ENCODE results near the gene C19orf73.
A peak's percentile ranks its signal among the peaks of the same experiment; 100 is the strongest.
"Not testable (repeated sequence)": the region's sequence is repeated elsewhere in the genome, so short reads cannot be mapped to it uniquely, and the experiment has no call there.

The C19orf73 gene

DNA sequence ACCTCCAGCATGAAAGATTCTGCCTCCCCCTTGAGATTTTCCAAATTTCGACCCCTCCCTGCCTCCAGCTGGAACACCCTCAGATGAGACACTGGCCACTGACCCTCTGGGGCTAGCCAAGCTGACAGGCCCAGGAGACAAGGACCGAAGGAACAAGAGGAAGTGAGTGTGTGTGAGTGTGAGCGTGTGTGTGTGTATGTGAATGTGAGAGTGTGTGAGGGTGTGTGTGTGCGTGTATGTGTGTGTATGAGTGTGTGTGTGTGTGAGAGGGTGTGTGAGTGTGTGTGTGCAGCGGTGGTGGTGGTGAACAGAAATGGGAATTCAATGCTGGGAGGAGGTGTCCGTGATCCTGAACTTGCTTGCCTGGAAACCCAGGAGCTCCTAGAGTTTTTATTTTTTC is 22.4 kb upstream of the C19orf73 start:
- Mint-ChIP-seq H3K27ac (ENCODE audit: low read depth) (no peak overlapping the region), H3K4me3 (no peak overlapping the region), H3K36me3 (ENCODE audit: insufficient read depth) (peaks cover 4% of the 10 kb centered on the region), H3K4me1 (peaks cover 23% of the 10 kb centered on the region), H3K27me3 (peaks cover 32% of the 10 kb centered on the region), H3K9me3 (no peaks in the 10 kb centered on the region)
- DNase-seq (ENCODE audit: low spot score in 2 of 2) (no peak), ATAC-seq (replicated peaks; ENCODE audit: extremely low read depth, poor library complexity, severe bottlenecking) (no peak)

DNA sequence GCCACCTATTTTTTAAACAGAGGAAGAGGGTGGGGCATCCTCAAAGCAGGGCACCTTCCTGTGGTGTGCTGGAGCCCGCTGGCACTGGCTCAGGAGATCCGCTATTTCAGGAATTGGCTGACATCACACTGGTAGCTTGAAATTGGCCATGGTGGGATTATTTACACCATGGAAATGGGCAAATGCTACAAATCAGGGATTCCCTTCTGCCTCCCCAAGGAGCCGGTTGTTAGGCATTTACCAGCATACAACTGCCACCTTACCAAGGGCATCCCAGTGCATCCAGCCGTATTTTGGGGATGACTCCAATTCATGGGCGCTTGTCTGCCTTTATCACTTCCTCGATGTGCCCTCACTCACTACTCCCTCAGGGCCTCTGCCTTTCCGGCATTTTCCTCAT is 22.0 kb upstream of the C19orf73 start:
- Mint-ChIP-seq H3K27me3 (peaks cover 28% of the 10 kb centered on the region), H3K36me3 (ENCODE audit: insufficient read depth) (peaks cover 2% of the 10 kb centered on the region), H3K9me3 (no peaks in the 10 kb centered on the region), H3K4me3 (no peak overlapping the region), H3K4me1 (peaks cover 19% of the 10 kb centered on the region), H3K27ac (ENCODE audit: low read depth) (no peak overlapping the region)
- no peak for ATAC-seq (replicated peaks; ENCODE audit: extremely low read depth, poor library complexity, severe bottlenecking)
- DNase-seq (ENCODE audit: low spot score in 2 of 2), result no peak

- Mint-ChIP-seq H3K36me3 (ENCODE audit: insufficient read depth) (no peaks in the 10 kb centered on the region), H3K4me3 (no peak overlapping the region), H3K27me3 (peaks cover 16% of the 10 kb centered on the region), H3K9me3 (no peaks in the 10 kb centered on the region), H3K4me1 (peaks cover 17% of the 10 kb centered on the region), H3K27ac (ENCODE audit: low read depth) (no peak overlapping the region)
- DNase-seq (ENCODE audit: low spot score in 2 of 2), result no peak
- no peak for ATAC-seq (replicated peaks; ENCODE audit: extremely low read depth, poor library complexity, severe bottlenecking)
Measured at GRCh38 chr19:49136771-49137171, 17.8 kb upstream of the C19orf73 start.

DNA sequence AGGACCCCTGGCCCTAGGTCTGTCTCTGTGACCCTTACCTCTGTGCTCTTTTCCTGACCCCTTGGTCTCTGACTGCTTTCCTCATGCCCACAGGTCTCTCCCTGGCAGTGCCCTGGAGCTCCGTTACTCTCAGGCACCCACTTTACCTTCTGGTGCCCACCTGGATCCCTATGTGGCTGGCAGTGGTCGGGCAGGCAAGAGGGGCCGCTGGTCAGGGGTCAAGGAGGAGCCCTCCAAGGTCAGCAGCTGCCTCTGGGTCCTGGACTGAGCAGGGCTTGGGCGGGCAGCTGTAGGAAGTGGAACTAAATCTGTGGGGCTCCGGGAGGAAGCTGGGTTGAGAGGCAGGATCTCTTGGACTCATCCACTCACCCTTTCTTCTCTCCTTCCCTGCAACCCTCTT is 16.7 kb upstream of the C19orf73 start:
- Mint-ChIP-seq H3K27me3 (peaks cover 16% of the 10 kb centered on the region), H3K36me3 (ENCODE audit: insufficient read depth) (no peaks in the 10 kb centered on the region), H3K27ac (ENCODE audit: low read depth) (no peak overlapping the region), H3K4me1 (peaks cover 17% of the 10 kb centered on the region), H3K4me3 (no peak overlapping the region), H3K9me3 (no peaks in the 10 kb centered on the region)
- DNase-seq (ENCODE audit: low spot score in 2 of 2) (no peak), ATAC-seq (replicated peaks; ENCODE audit: extremely low read depth, poor library complexity, severe bottlenecking) (no peak)

GRCh38 chr19:49133621-49134454 is 14.9 kb upstream of the C19orf73 start:
- Mint-ChIP-seq H3K9me3 (no peaks in the 10 kb centered on the region), H3K4me1 (peaks cover 18% of the 10 kb centered on the region), H3K4me3 (peak overlapping the region; percentile 50), H3K27me3 (peaks cover 16% of the 10 kb centered on the region), H3K27ac (ENCODE audit: low read depth) (peak overlapping the region; percentile 44), H3K36me3 (ENCODE audit: insufficient read depth) (no peaks in the 10 kb centered on the region)
- peak; percentile 46 for ATAC-seq (replicated peaks; ENCODE audit: extremely low read depth, poor library complexity, severe bottlenecking)
- DNase-seq (ENCODE audit: low spot score in 2 of 2), result no peak

DNA sequence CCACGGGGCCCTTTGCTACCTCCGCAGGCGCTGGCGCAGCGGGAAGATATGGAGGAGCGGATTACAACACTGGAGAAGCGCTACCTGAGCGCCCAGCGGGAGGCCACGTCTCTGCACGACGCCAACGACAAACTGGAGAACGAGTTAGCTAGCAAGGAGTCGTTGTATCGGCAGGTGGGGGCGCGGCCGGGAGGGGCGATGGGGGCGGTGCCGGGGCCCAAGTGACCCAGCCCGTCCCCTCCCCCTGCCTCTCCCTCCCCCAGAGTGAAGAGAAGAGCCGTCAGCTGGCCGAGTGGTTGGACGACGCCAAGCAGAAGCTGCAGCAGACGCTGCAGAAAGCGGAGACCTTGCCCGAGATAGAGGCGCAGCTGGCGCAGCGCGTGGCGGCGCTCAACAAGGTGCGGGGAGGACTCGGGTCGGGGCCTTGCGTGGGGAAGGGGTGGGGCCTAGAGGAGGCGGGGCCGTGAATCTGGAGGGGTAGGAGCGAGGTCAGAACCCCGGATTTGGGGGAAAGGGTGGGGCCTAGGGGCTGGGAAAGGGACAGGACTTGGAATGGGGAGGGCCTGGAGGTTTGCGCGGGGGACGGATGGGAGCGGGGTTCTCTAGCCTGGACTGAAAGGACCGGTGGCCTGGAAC is 14.1 kb upstream of the C19orf73 start:
- no peaks in the 10 kb centered on the region for H3K36me3 Mint-ChIP-seq (ENCODE audit: insufficient read depth)
- H3K27ac Mint-ChIP-seq (ENCODE audit: low read depth), result peak overlapping the region; percentile 44
- H3K27me3 Mint-ChIP-seq, result peaks cover 16% of the 10 kb centered on the region
- ATAC-seq (replicated peaks; ENCODE audit: extremely low read depth, poor library complexity, severe bottlenecking) (peak; percentile 10), DNase-seq (ENCODE audit: low spot score in 2 of 2) (no peak)
- no peaks in the 10 kb centered on the region for H3K9me3 Mint-ChIP-seq
- H3K4me3 Mint-ChIP-seq, result peak overlapping the region; percentile 50
- peaks cover 26% of the 10 kb centered on the region for H3K4me1 Mint-ChIP-seq

DNA sequence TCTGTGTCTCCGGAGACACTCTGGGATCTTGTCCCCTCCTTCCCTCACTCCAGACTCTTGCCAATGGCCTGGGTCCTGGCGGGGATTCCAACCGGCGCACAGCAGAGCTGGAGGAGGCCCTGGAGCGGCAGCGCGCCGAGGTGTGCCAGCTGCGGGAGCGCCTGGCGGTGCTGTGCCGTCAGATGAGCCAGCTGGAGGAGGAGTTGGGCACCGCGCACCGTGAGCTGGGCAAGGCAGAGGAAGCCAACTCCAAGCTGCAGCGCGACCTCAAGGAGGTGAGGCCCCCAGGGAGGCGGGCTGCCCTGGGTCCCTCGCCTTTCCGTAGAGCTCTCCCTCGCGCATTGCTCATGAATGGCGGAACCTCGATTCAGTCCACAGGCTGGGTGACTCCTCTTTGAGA is 11.4 kb upstream of the C19orf73 start:
- DNase-seq (ENCODE audit: low spot score in 2 of 2), result no peak
- Mint-ChIP-seq H3K36me3 (ENCODE audit: insufficient read depth) (no peaks in the 10 kb centered on the region), H3K4me3 (no peak overlapping the region), H3K27ac (ENCODE audit: low read depth) (no peak overlapping the region), H3K27me3 (peaks cover 16% of the 10 kb centered on the region), H3K9me3 (no peaks in the 10 kb centered on the region), H3K4me1 (peaks cover 29% of the 10 kb centered on the region)
- no peak for ATAC-seq (replicated peaks; ENCODE audit: extremely low read depth, poor library complexity, severe bottlenecking)

GRCh38 chr19:49129238-49129583 is 10.3 kb upstream of the C19orf73 start:
- H3K27ac Mint-ChIP-seq (ENCODE audit: low read depth), result no peak overlapping the region
- no peak for ATAC-seq (replicated peaks; ENCODE audit: extremely low read depth, poor library complexity, severe bottlenecking)
- H3K9me3 Mint-ChIP-seq, result no peaks in the 10 kb centered on the region
- H3K4me1 Mint-ChIP-seq, result peaks cover 29% of the 10 kb centered on the region
- H3K4me3 Mint-ChIP-seq, result no peak overlapping the region
- no peaks in the 10 kb centered on the region for H3K36me3 Mint-ChIP-seq (ENCODE audit: insufficient read depth)
- peaks cover 9% of the 10 kb centered on the region for H3K27me3 Mint-ChIP-seq
- no peak for DNase-seq (ENCODE audit: low spot score in 2 of 2)

DNA sequence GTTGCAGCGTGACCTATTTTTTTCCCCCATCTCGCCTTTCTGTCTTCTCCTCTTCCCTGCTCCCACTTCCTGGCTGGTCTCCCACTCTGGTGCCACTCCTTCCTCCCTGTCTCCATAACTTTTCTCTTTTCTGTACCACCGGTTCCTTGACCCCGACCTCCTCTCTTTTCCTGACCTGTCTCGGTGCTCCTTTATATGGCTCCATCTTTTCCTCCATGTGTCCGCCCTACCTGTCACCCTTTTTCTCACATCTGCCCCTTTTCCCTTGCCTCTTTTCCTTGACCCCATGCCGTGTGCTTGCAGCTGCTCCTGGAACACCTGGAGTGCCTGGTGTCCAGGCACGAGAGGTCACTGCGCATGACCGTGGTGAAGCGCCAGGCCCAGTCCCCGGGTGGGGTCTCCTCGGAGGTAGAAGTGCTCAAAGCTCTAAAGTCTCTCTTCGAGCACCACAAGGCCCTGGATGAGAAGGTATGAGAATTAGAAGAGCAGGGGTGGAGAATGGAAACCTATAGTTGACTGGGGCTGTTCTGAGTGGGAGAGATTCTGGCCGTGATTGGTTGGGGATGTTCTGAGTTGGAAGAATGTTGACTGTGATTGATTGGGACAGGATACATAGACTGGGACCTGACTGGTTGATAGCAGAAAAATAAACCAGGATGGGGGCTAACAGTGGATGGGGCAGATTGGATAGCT is 9.7 kb upstream of the C19orf73 start:
- peak overlapping the region; percentile 89 for H3K27ac Mint-ChIP-seq (ENCODE audit: low read depth)
- DNase-seq (ENCODE audit: low spot score in 2 of 2) (no peak), ATAC-seq (replicated peaks; ENCODE audit: extremely low read depth, poor library complexity, severe bottlenecking) (no peak)
- no peaks in the 10 kb centered on the region for H3K9me3 Mint-ChIP-seq
- no peaks in the 10 kb centered on the region for H3K36me3 Mint-ChIP-seq (ENCODE audit: insufficient read depth)
- peaks cover 4% of the 10 kb centered on the region for H3K27me3 Mint-ChIP-seq
- H3K4me1 Mint-ChIP-seq, result peaks cover 24% of the 10 kb centered on the region
- peak overlapping the region; percentile 79 for H3K4me3 Mint-ChIP-seq

- Mint-ChIP-seq H3K4me3 (peak overlapping the region; percentile 79), H3K27me3 (no peaks in the 10 kb centered on the region), H3K4me1 (peaks cover 16% of the 10 kb centered on the region), H3K36me3 (ENCODE audit: insufficient read depth) (no peaks in the 10 kb centered on the region), H3K9me3 (no peaks in the 10 kb centered on the region), H3K27ac (ENCODE audit: low read depth) (peak overlapping the region; percentile 89)
- peak; percentile 90 for ATAC-seq (replicated peaks; ENCODE audit: extremely low read depth, poor library complexity, severe bottlenecking)
- peak; percentile 93 to 95 for DNase-seq (ENCODE audit: low spot score in 2 of 2)
Measured at GRCh38 chr19:49127674-49128544, 9.0 kb upstream of the C19orf73 start.

DNA sequence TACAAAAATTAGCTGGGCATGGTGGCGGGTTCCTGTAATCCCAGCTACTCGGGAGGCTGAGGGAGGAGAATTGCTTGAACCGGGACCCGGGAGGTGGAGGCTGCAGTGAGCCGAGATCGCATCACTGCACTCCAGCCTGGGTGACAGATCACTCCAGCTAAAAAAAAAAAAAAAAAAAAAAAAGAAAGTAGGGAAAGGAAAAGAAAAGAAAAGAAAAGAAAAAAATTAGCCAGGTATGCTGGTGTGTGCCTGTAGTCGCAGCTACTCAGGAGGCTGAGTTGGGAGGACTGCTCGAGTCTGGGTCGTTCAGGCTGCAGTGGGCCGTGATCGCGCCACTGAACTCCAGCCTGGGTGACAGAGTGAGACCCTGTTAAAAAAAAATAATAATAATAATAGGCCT is 8.3 kb upstream of the C19orf73 start:
- DNase-seq (ENCODE audit: low spot score in 2 of 2); H3K36me3 Mint-ChIP-seq (ENCODE audit: insufficient read depth); ATAC-seq (replicated peaks; ENCODE audit: extremely low read depth, poor library complexity, severe bottlenecking); H3K9me3 Mint-ChIP-seq; H3K27ac Mint-ChIP-seq (ENCODE audit: low read depth); H3K27me3 Mint-ChIP-seq: not testable (repeated sequence)
- Mint-ChIP-seq H3K4me3 (peak overlapping the region; percentile 6), H3K4me1 (peaks cover 12% of the 10 kb centered on the region)

- DNase-seq (ENCODE audit: low spot score in 2 of 2), result no peak
- Mint-ChIP-seq H3K36me3 (ENCODE audit: insufficient read depth) (no peaks in the 10 kb centered on the region), H3K9me3 (no peaks in the 10 kb centered on the region), H3K4me1 (peaks cover 12% of the 10 kb centered on the region), H3K4me3 (peak overlapping the region; percentile 6), H3K27ac (ENCODE audit: low read depth) (no peak overlapping the region), H3K27me3 (no peaks in the 10 kb centered on the region)
- ATAC-seq (replicated peaks; ENCODE audit: extremely low read depth, poor library complexity, severe bottlenecking), result no peak
Measured at GRCh38 chr19:49126575-49126974, 7.6 kb upstream of the C19orf73 start.
